Motor neuron (in vitro differentiated cells): ENCODE measurements around the gene NRAP. TPM values are rescaled to one million over a fixed set of nuclear protein-coding genes. Genes with fewer than 3 reads are reported as not detected.

Experiments
- ATAC-seq, 8 experiments: fragments of 200-7000 bp; cut with Tn5 transposase; replicated peaks in 6 of 8; 2 replicates each; pipeline ENCODE4 v1.8.0; 2021; ENCODE audit warnings: mild to moderate bottlenecking in 8 of 8, moderate library complexity in 8 of 8
- H3K27ac ChIP-seq, 2 donors: fragments of 250-450 bp; sonication (Bioruptor Pico); 2 replicates each; pipeline ENCODE4 v1.9.0; 2021; ENCODE audit warnings: antibody characterized with exemption in 2 of 2, mild to moderate bottlenecking in 2 of 2, moderate library complexity in 1 of 2
- H3K4me1 ChIP-seq, 2 donors: fragments of 250-450 bp; sonication (Bioruptor Pico); replicated peaks in 1 of 2; 2 replicates each; pipeline ENCODE4 v1.6.1; 2021; ENCODE audit warnings: antibody characterized with exemption in 2 of 2, mild to moderate bottlenecking in 2 of 2, moderate library complexity in 1 of 2
- H3K4me3 ChIP-seq, 5 donors: fragments of 250-450 bp; sonication (Bioruptor Pico); 2 replicates each; pipeline ENCODE4 v1.9.0; 2021; ENCODE audit warnings: antibody characterized with exemption in 5 of 5, mild to moderate bottlenecking in 5 of 5, moderate library complexity in 4 of 5
- WGBS, 10 experiments: fragments of 450-650 bp; shearing (Covaris generic); methylation state at CpG; one replicate each; pipeline ENCODE4 v1.0.0; 2022; 5-methylcytosine and 5-hydroxymethylcytosine counted together
- in situ Hi-C, 9 experiments: fragments of 400-800 bp; cut with MboI; loops; one replicate each; pipeline ENCODE4 v1.15.0; 2021; ENCODE audit warnings: low sequenced_read_pairs in 9 of 9, low pct_unique_long_range_greater_than_20kb in 2 of 9; ENCODE audit not compliant: unreplicated experiment in 9 of 9
- total RNA-seq, 8 experiments: library from RNA; unstranded; fragments of 300-600 nt; gene quantifications; 2 replicates each; pipeline versions ENCODE4 v1.2.3 to v1.2.4, GENCODE V29; 2022

NRAP gene
- total RNA-seq, 8 experiments from 2014 or later, result 0.15 to 5.3 (median 1.3) TPM; not detected in 2

GRCh38 chr10:113581092-113581491 is 82.7 kb downstream of the NRAP start:
- WGBS, 10 experiments, result 100% methylated on average over 1 of the region's 1 CpG; no CpG with 5 or more reads in 8 of the 10 experiments
- in situ Hi-C loops, result no loop called here
- H3K27ac ChIP-seq, result no peak overlapping the region

GRCh38 chr10:113578773-113579172 is 85.1 kb downstream of the NRAP start:
- ATAC-seq, result peak in 4 of 8 experiments; percentile 60 to 71 (median 68)
- H3K27ac ChIP-seq, result no peak overlapping the region
- H3K4me1 ChIP-seq, result no peaks in the 10 kb centered on the region
- in situ Hi-C loops, result no loop called here
- no peak overlapping the region for H3K4me3 ChIP-seq
- 14 to 90% (median 50%) methylated on average over 1 of the region's 1 CpG; no CpG with 5 or more reads in 5 of the 10 experiments for WGBS, 10 experiments

More at GRCh38 chr10:113581092-113581491, 82.7 kb downstream of the NRAP start:
- no peak overlapping the region for H3K4me3 ChIP-seq
- ATAC-seq, result no peak
- H3K4me1 ChIP-seq, result peaks cover 0 to under 1% of the 10 kb centered on the region in 2 donors

- H3K4me1 ChIP-seq, result peaks cover 3 to 8% of the 10 kb centered on the region in 2 donors
- peak in 3 of 8 experiments; percentile 55 to 66 (median 63) for ATAC-seq
- no peak overlapping the region for H3K4me3 ChIP-seq
- WGBS, 10 experiments, result 14 to 89% (median 73%) methylated on average over 1 to 4 of the region's 4 CpGs; no CpG with 5 or more reads in 4 of the 10 experiments
- in situ Hi-C loops, result no loop called here
- no peak overlapping the region for H3K27ac ChIP-seq
These were observed 87.0 kb downstream of the NRAP start for GRCh38 chr10:113576852-113577251.

- ATAC-seq, result no peak
- Histone ChIP-seq H3K4me1 (peaks cover 3 to 8% of the 10 kb centered on the region in 2 donors), H3K27ac (no peak overlapping the region), H3K4me3 (no peak overlapping the region)
- 0 to 100% (median 100%) methylated on average over 1 of the region's 1 CpG; no CpG with 5 or more reads in 6 of the 10 experiments for WGBS, 10 experiments
- in situ Hi-C loops, result no loop called here
These were observed 90.5 kb downstream of the NRAP start for GRCh38 chr10:113573368-113573767.

GRCh38 chr10:113572520-113573290 is 91.1 kb downstream of the NRAP start:
- in situ Hi-C loops, result no loop called here
- 14 to 80% (median 27%) methylated on average over 1 to 11 of the region's 11 CpGs for WGBS, 10 experiments
- H3K27ac ChIP-seq, result no peak overlapping the region
- peaks cover 3 to 8% of the 10 kb centered on the region in 2 donors for H3K4me1 ChIP-seq
- no peak overlapping the region for H3K4me3 ChIP-seq
- ATAC-seq, result peak in 2 of 8 experiments; percentile 67 to 70

GRCh38 chr10:113569576-113569975 is 94.3 kb downstream of the NRAP start:
- Histone ChIP-seq H3K27ac (no peak overlapping the region), H3K4me3 (no peak overlapping the region), H3K4me1 (peaks cover 3 to 8% of the 10 kb centered on the region in 2 donors)
- 20 to 82% (median 39%) methylated on average over 1 to 4 of the region's 8 CpGs; no CpG with 5 or more reads in 4 of the 10 experiments for WGBS, 10 experiments
- in situ Hi-C loops, result no loop called here
- peak in 4 of 8 experiments; percentile 35 to 49 (median 44) for ATAC-seq

GRCh38 chr10:113566888-113567287 is 97.0 kb downstream of the NRAP start:
- 40 to 100% (median 70%) methylated on average over 1 to 6 of the region's 6 CpGs; no CpG with 5 or more reads in 3 of the 10 experiments for WGBS, 10 experiments
- in situ Hi-C loops, result no loop called here
- Histone ChIP-seq H3K4me3 (no peak overlapping the region), H3K27ac (no peak overlapping the region), H3K4me1 (peaks cover 0 to 3% of the 10 kb centered on the region in 2 donors)
- ATAC-seq, result no peak

GRCh38 chr10:113565364-113565763 is 98.5 kb downstream of the NRAP start:
- in situ Hi-C loops, result no loop called here
- H3K4me3 ChIP-seq, result no peak overlapping the region
- WGBS, 10 experiments, result 33% methylated on average over 1 of the region's 1 CpG; no CpG with 5 or more reads in 9 of the 10 experiments
- H3K4me1 ChIP-seq, result peaks cover 0 to 3% of the 10 kb centered on the region in 2 donors
- peak in 3 of 8 experiments; percentile 63 to 71 (median 70) for ATAC-seq
- H3K27ac ChIP-seq, result no peak overlapping the region

- 4 to 100% (median 29%) methylated on average over 1 to 9 of the region's 18 CpGs; no CpG with 5 or more reads in 3 of the 10 experiments for WGBS, 10 experiments
- Histone ChIP-seq H3K27ac (no peak overlapping the region), H3K4me3 (peak overlapping the region in 4 of 5 donors; percentile 20 to 26 (median 20)), H3K4me1 (peaks cover 0 to 5% of the 10 kb centered on the region in 2 donors)
- in situ Hi-C loops, result no loop called here
- peak; percentile 91 to 97 (median 95) for ATAC-seq
These were observed 100.3 kb downstream of the NRAP start for GRCh38 chr10:113563306-113564088.

GRCh38 chr10:113562704-113563103 is 101.1 kb downstream of the NRAP start:
- 40 to 89% (median 71%) methylated on average over 1 to 5 of the region's 5 CpGs; no CpG with 5 or more reads in 1 of the 10 experiments for WGBS, 10 experiments
- Histone ChIP-seq H3K4me1 (peaks cover 0 to 9% of the 10 kb centered on the region in 2 donors), H3K4me3 (no peak overlapping the region), H3K27ac (no peak overlapping the region)
- ATAC-seq, result no peak
- in situ Hi-C loops, result no loop called here

GRCh38 chr10:113562069-113562468 is 101.8 kb downstream of the NRAP start:
- in situ Hi-C loops, result no loop called here
- ATAC-seq, result no peak
- 20 to 100% (median 95%) methylated on average over 1 to 6 of the region's 6 CpGs; no CpG with 5 or more reads in 3 of the 10 experiments for WGBS, 10 experiments
- Histone ChIP-seq H3K27ac (no peak overlapping the region), H3K4me3 (no peak overlapping the region), H3K4me1 (peaks cover 0 to 9% of the 10 kb centered on the region in 2 donors)

GRCh38 chr10:113561214-113561613 is 102.6 kb downstream of the NRAP start:
- H3K4me1 ChIP-seq, result peaks cover 0 to 9% of the 10 kb centered on the region in 2 donors
- no peak overlapping the region for H3K4me3 ChIP-seq
- in situ Hi-C loops, result no loop called here
- 43 to 100% (median 72%) methylated on average over 1 to 2 of the region's 3 CpGs; no CpG with 5 or more reads in 4 of the 10 experiments for WGBS, 10 experiments
- ATAC-seq, result no peak
- H3K27ac ChIP-seq, result no peak overlapping the region

GRCh38 chr10:113560071-113560470 is 103.8 kb downstream of the NRAP start:
- no peak for ATAC-seq
- H3K4me1 ChIP-seq, result peaks cover 0 to 12% of the 10 kb centered on the region in 2 donors
- H3K4me3 ChIP-seq, result no peak overlapping the region
- in situ Hi-C loops, result no loop called here
- no peak overlapping the region for H3K27ac ChIP-seq
- WGBS, 10 experiments, result 29 to 100% (median 88%) methylated on average over 1 to 4 of the region's 5 CpGs; no CpG with 5 or more reads in 2 of the 10 experiments
